HFFc6 (cell line): ENCODE measurements around the gene SIK3. TPM values are rescaled to one million over a fixed set of nuclear protein-coding genes. Genes with fewer than 3 reads are reported as not detected.

Experiments
- DNase-seq: peaks from one replicate; pipeline ENCODE4 v3.0.0-alpha.2; 2018
- H3K27ac Mint-ChIP-seq: 2 replicates; pipeline ENCODE4 v1.8.0; 2020; ENCODE audit warnings: mild to moderate bottlenecking, mixed read lengths
- H3K27me3 Mint-ChIP-seq: 2 replicates; pipeline ENCODE4 v1.8.0; 2021; ENCODE audit warnings: mild to moderate bottlenecking, moderate library complexity, mixed read lengths; ENCODE audit not compliant: insufficient read depth
- H3K36me3 Mint-ChIP-seq: 2 replicates; pipeline ENCODE4 v1.8.0; 2021; ENCODE audit warnings: low read depth, mixed read lengths
- H3K4me1 Mint-ChIP-seq: 2 replicates; pipeline ENCODE4 v1.8.0; 2020; ENCODE audit warnings: low read depth, mixed read lengths
- H3K4me3 Mint-ChIP-seq: 2 replicates; pipeline ENCODE4 v1.8.0; 2020; ENCODE audit warnings: mild to moderate bottlenecking, moderate library complexity, mixed read lengths
- H3K9me3 Mint-ChIP-seq: 2 replicates; pipeline ENCODE4 v1.8.0; 2020; ENCODE audit warnings: mild to moderate bottlenecking, mixed read lengths
- total RNA-seq, 6 experiments: library from RNA; stranded (reverse); fragmentation: NEBNext Ultra II Directional; extraction: Animal tissue kit (Norgen Biotek cat#: 25700); gene quantifications; 2 replicates in 1 of 6; 3 replicates in 5 of 6; pipeline ENCODE4 v1.2.3, GENCODE V29; 2021
- TF ChIP-seq, protein P1 (sequence below): fragments of 200-600 bp; sonication (generic); IDR thresholded peaks from 2 replicates; pipeline ENCODE4 v1.5.0; 2021; ENCODE audit warnings: antibody characterized with exemption, mild to moderate bottlenecking

SIK3 gene
- total RNA-seq, 6 experiments from 2014 or later = 15.6 to 23.3 (median 19.9) TPM

DNA sequence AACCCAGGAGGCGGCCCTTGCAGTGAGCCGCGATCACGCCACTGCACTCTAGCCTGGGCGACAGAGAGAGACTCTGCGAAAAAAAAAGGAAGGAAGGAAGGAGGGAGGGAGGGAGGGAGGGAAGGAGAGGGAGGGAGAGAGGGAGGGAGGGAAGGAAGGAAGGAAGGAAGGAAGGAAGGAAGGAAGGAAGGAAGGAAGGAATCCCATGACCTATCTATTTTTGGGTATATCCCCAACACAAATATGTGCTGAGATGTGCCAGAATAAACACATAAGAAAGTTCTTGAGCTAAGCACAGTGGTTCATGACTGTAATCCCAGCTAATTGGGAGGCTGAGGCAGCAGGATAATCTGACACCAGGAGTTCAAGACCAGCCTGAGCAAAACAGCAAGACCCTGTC lies 82.0 kb downstream of the SIK3 start:
- H3K36me3 Mint-ChIP-seq = peaks cover 15% of the 10 kb centered on the region; the same call in 1 of the 2 replicates
- H3K27ac Mint-ChIP-seq = no peak overlapping the region
- TF ChIP-seq, protein P1, sequence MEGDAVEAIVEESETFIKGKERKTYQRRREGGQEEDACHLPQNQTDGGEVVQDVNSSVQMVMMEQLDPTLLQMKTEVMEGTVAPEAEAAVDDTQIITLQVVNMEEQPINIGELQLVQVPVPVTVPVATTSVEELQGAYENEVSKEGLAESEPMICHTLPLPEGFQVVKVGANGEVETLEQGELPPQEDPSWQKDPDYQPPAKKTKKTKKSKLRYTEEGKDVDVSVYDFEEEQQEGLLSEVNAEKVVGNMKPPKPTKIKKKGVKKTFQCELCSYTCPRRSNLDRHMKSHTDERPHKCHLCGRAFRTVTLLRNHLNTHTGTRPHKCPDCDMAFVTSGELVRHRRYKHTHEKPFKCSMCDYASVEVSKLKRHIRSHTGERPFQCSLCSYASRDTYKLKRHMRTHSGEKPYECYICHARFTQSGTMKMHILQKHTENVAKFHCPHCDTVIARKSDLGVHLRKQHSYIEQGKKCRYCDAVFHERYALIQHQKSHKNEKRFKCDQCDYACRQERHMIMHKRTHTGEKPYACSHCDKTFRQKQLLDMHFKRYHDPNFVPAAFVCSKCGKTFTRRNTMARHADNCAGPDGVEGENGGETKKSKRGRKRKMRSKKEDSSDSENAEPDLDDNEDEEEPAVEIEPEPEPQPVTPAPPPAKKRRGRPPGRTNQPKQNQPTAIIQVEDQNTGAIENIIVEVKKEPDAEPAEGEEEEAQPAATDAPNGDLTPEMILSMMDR = no peak
- H3K9me3 Mint-ChIP-seq = no peaks in the 10 kb centered on the region
- peaks cover 24% of the 10 kb centered on the region for H3K4me1 Mint-ChIP-seq
- no peak overlapping the region for H3K4me3 Mint-ChIP-seq
- peaks cover 3% of the 10 kb centered on the region for H3K27me3 Mint-ChIP-seq
- DNase-seq = no peak

DNA sequence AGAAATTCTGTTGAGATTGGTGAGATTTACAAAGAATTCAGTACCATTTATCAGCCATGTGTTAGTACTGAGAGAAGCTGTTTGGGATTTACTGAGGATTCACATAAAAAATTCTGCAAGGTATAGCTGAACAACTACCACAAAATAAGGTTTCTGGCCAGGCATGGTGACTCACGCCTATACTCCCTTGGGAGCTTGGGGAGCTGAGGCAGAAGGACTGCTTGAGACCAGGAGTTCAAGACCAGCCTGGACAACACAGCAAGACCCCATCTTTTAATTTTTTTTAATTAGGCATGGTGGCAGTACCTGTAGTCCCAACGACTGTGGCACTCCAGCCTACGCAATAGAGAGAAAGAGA lies 86.7 kb downstream of the SIK3 start:
- H3K4me3 Mint-ChIP-seq = peak overlapping the region; percentile 37; the same call in 1 of the 2 replicates
- TF ChIP-seq, protein P1 = no peak
- no peak for DNase-seq
- peaks cover 3% of the 10 kb centered on the region; the same call in 1 of the 2 replicates for H3K27me3 Mint-ChIP-seq
- H3K4me1 Mint-ChIP-seq = peaks cover 32% of the 10 kb centered on the region
- H3K27ac Mint-ChIP-seq = peak overlapping the region; percentile 51
- no peaks in the 10 kb centered on the region; the same call in 1 of the 2 replicates for H3K36me3 Mint-ChIP-seq
- no peaks in the 10 kb centered on the region for H3K9me3 Mint-ChIP-seq

DNA sequence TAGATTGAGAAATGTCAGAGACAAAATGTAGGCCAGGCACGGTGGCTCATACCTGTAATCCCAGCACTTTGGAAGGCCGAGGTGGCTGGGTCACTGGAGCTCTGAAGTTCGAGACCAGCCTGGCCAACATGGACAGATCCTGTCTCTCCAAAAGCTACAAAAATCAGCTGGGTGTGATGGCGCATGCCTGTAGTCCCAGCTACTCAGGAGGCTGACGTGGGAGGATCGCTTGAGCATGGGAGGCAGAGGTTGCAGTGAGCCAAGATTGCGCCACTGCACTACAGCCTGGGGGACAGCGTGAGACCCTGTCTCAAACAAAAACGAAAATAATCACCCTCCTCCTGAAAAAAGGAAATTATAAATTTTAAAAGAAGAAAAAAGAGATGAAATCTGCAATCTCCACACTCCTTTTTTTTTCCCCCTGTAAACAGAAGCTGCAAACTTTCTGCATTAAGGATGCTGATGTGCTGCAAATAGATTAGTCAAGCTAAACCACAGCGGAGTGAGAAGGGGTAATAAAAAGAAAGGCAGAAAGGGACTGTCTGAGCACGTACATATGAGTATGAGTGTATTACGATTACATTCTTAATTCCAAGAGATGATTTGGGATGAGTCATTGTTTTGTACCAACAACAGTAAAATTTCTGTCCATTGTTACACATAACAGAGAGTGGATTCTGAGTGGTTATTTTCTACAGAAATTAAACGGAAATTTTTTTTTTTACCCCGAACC lies 87.3 kb downstream of the SIK3 start:
- Mint-ChIP-seq H3K27ac (peak overlapping the region; percentile 51), H3K9me3 (no peaks in the 10 kb centered on the region), H3K4me3 (peak overlapping the region; percentile 37; the same call in 1 of the 2 replicates), H3K36me3 (no peaks in the 10 kb centered on the region; the same call in 1 of the 2 replicates), H3K27me3 (peaks cover 3% of the 10 kb centered on the region; the same call in 1 of the 2 replicates), H3K4me1 (peaks cover 32% of the 10 kb centered on the region)
- DNase-seq = peak; percentile 98
- TF ChIP-seq, protein P1 = no peak

DNA sequence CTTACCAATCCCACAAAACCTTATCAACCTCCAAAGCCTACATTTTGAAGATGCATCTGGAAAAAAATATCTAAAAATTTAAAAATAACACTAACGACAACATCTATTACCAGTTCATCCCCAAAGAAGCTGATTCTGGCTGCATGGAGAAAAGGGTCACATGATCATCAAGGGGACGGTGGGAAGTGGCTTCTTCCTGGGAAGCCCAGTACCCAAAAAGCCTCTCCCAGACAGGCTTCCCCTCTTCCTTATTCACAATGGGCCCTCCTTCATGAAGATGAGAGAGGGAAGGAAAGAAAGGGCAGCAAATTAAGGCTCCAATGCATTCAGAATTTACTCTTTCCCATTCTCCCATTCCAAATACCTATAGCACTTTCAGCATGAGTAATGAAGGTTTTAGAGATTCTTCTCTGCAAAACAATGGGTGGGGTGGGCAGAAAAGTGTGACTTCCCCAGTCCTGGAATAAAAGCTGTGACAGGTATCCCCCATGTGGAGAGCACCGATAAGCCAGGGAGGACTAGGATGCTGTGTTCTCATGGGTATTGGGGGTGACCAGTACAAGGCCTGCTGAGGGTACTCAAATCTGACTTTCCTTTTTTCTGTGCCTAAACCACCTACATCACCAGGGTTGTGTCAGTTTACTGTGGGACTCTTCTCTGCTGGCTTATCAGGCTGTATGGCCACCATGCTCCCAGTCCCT lies 88.2 kb downstream of the SIK3 start:
- Mint-ChIP-seq H3K36me3 (no peaks in the 10 kb centered on the region; the same call in 1 of the 2 replicates), H3K4me3 (peak overlapping the region; percentile 39; the same call in 1 of the 2 replicates), H3K27ac (peak overlapping the region; percentile 50; the same call in 1 of the 2 replicates), H3K4me1 (peaks cover 32% of the 10 kb centered on the region), H3K27me3 (peaks cover 3% of the 10 kb centered on the region; the same call in 1 of the 2 replicates), H3K9me3 (no peaks in the 10 kb centered on the region)
- TF ChIP-seq, protein P1 = no peak
- no peak for DNase-seq

DNA sequence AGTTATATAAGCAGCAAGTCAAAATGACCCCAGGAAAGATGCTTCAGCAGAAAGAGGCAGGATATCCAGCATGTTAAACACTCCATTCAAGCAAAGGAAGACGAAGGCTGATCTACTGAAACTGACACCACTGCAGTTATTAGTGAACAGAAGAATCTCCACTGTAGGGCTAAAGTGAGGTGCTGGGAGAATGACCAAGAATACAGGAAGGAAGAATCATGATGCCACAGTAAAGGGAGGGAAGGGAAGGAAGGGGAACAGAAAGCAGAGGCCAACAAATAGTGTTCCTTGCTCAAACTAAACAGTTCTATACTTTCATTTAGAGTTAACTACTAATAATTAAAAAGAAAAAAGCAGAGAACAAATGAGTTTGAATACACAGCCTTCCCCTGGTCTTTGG lies 92.5 kb downstream of the SIK3 start:
- no peak overlapping the region for H3K27ac Mint-ChIP-seq
- H3K9me3 Mint-ChIP-seq = no peaks in the 10 kb centered on the region
- TF ChIP-seq, protein P1 = no peak
- DNase-seq = no peak
- no peaks in the 10 kb centered on the region; the same call in 1 of the 2 replicates for H3K36me3 Mint-ChIP-seq
- H3K4me3 Mint-ChIP-seq = no peak overlapping the region
- H3K27me3 Mint-ChIP-seq = no peaks in the 10 kb centered on the region
- peaks cover 13% of the 10 kb centered on the region for H3K4me1 Mint-ChIP-seq
